SK-N-SH (cell line): ENCODE data around the gene TACR3. TPM values are rescaled to one million over a fixed set of nuclear protein-coding genes. Genes with fewer than 3 reads are reported as not detected.
"Not testable (repeated sequence)": the region's sequence is repeated elsewhere in the genome, so short reads cannot be mapped to it uniquely, and the experiment has no call there.

Experiments
- CTCF ChIA-PET: fragments of 300-600, 350-600 bp; formaldehyde crosslinking; extraction: SDS; loops from one replicate; lab custom pipeline; 2021; lab: Yijun Ruan, JAX
- POLR2A ChIA-PET: fragments of 350-600 bp; sonication (Branson Sonifier 250); formaldehyde crosslinking; extraction: SDS; loops from one replicate; lab custom pipeline; 2020; ENCODE audit warnings: antibody characterized with exemption, inconsistent platforms; lab: Yijun Ruan, JAX
- DNase-seq: peaks from one replicate; pipeline ENCODE4 v3.0.0; 2012
- H2AFZ ChIP-seq: fragments of 200-600 bp; sonication (generic); 2 replicates; pipeline ENCODE4 v1.8.1; 2016; ENCODE audit warnings: antibody characterized with exemption, mild to moderate bottlenecking, low read depth
- H3F3A ChIP-seq: fragments of 200-600 bp; sonication (generic); replicated peaks from 2 replicates; pipeline ENCODE3; 2016; ENCODE audit warnings: antibody characterized with exemption, mild to moderate bottlenecking; ENCODE audit not compliant: insufficient read depth
- H3K27ac ChIP-seq, 2 experiments: fragments of 200-500 bp in 1 of 2; fragments of 200-600 bp in 1 of 2; sonication (Bioruptor generic) in 1 of 2; sonication (generic), shearing (Covaris generic) in 1 of 2; 2 replicates each; pipeline versions ENCODE4 v1.5.1 to v1.6.1; 2014 to 2016; ENCODE audit warnings: low read depth in 2 of 2, inconsistent platforms in 1 of 2, low read length in 1 of 2, mild to moderate bottlenecking in 1 of 2, mixed read lengths in 1 of 2
- H3K27me3 ChIP-seq: fragments of 200-600 bp; sonication (generic), shearing (Covaris generic); 2 replicates; pipeline ENCODE4 v1.6.1; 2016; ENCODE audit warnings: mixed run types; ENCODE audit not compliant: insufficient read depth
- H3K36me3 ChIP-seq, 2 experiments: fragments of 200-500 bp in 1 of 2; fragments of 200-600 bp in 1 of 2; sonication (Bioruptor generic) in 1 of 2; sonication (generic) in 1 of 2; replicated peaks in 1 of 2; 2 replicates each; pipeline versions ENCODE3 to v1.5.1; 2014 to 2016; ENCODE audit warnings: low read length in 1 of 2, mild to moderate bottlenecking in 1 of 2; ENCODE audit not compliant: insufficient read depth in 2 of 2, control insufficient read depth in 1 of 2
- H3K4me1 ChIP-seq, 2 experiments: fragments of 200-500 bp in 1 of 2; fragments of 200-600 bp in 1 of 2; sonication (Bioruptor generic) in 1 of 2; sonication (generic), shearing (Covaris generic) in 1 of 2; 2 replicates each; pipeline versions ENCODE4 v1.5.1 to v1.6.1; 2014 to 2016; ENCODE audit warnings: low read depth in 1 of 2, low read length in 1 of 2, mixed run types in 1 of 2; ENCODE audit not compliant: insufficient read depth in 2 of 2, control insufficient read depth in 1 of 2
- H3K4me2 ChIP-seq: fragments of 200-600 bp; sonication (generic), shearing (Covaris generic); 2 replicates; pipeline ENCODE4 v1.6.1; 2017; ENCODE audit warnings: mixed run types
- H3K4me3 ChIP-seq, 2 experiments: fragments of 200-500 bp in 1 of 2; fragments of 200-600 bp in 1 of 2; sonication (Bioruptor generic) in 1 of 2; sonication (generic), shearing (Covaris generic) in 1 of 2; 2 replicates each; pipeline versions ENCODE4 v1.5.1 to v1.8.1; 2014 to 2016; ENCODE audit warnings: low read depth in 2 of 2, inconsistent platforms in 1 of 2, low read length in 1 of 2, mild to moderate bottlenecking in 1 of 2, mixed read lengths in 1 of 2, moderate library complexity in 1 of 2
- H3K79me2 ChIP-seq: fragments of 200-600 bp; sonication (generic); 2 replicates; pipeline ENCODE4 v1.8.1; 2017; ENCODE audit warnings: mild to moderate bottlenecking; ENCODE audit not compliant: insufficient read depth
- H3K9ac ChIP-seq: fragments of 200-600 bp; sonication (generic); 2 replicates; pipeline ENCODE4 v1.6.1; 2017; ENCODE audit warnings: mixed run types
- H3K9me2 ChIP-seq: fragments of 200-600 bp; sonication (generic); 2 replicates; pipeline ENCODE4 v1.6.1; 2017; ENCODE audit warnings: mixed run types
- H3K9me3 ChIP-seq: fragments of 200-600 bp; sonication (generic); 2 replicates; pipeline ENCODE4 v1.6.1; 2017; ENCODE audit warnings: mixed run types, mild to moderate bottlenecking, moderate library complexity
- H4K20me1 ChIP-seq: fragments of 200-600 bp; sonication (generic); 2 replicates; pipeline ENCODE4 v1.6.1; 2017; ENCODE audit warnings: mild to moderate bottlenecking, mixed run types; ENCODE audit not compliant: insufficient read depth
- CHD2 ChIP-seq: fragments of 150-350 bp; IDR thresholded peaks from 2 replicates; pipeline ENCODE4 v1.6.1; 2018; ENCODE audit warnings: low read length; ENCODE audit not compliant: partially characterized antibody
- FOXJ3 ChIP-seq: sonication (generic); formaldehyde crosslinking; IDR thresholded peaks from 2 replicates; pipeline ENCODE4 v1.5.1; 2020; ENCODE audit warnings: mild to moderate bottlenecking, missing genetic modification reagents
- GATA2 ChIP-seq: sonication (generic); formaldehyde crosslinking; IDR thresholded peaks from 2 replicates; pipeline ENCODE4 v1.5.0; 2020; ENCODE audit warnings: mild to moderate bottlenecking, missing genetic modification reagents
- JUND ChIP-seq: IDR thresholded peaks from 2 replicates; pipeline ENCODE4 v1.4.0; 2012
- PBX3 ChIP-seq: IDR thresholded peaks from 2 replicates; pipeline ENCODE4; 2012
- POLR2AphosphoS5 ChIP-seq: IDR thresholded peaks from 2 replicates; pipeline ENCODE4 v1.6.1; 2012; ENCODE audit warnings: low read depth, low read length
- RAD21 ChIP-seq: IDR thresholded peaks from 2 replicates; pipeline ENCODE4 v1.6.1; 2012; ENCODE audit warnings: mild to moderate bottlenecking, low read length
- RCOR1 ChIP-seq: fragments of 150-350 bp; IDR thresholded peaks from 2 replicates; pipeline ENCODE4 v1.6.1; 2017; ENCODE audit warnings: antibody characterized with exemption, low read length
- RFX5 ChIP-seq: IDR thresholded peaks from 2 replicates; pipeline ENCODE4 v1.6.1; 2012; ENCODE audit warnings: mild to moderate bottlenecking, improper control_type of control experiment, low read length
- SIN3A ChIP-seq: IDR thresholded peaks from 2 replicates; pipeline ENCODE4 v1.6.1; 2012; ENCODE audit warnings: low read depth, mild to moderate bottlenecking, low read length, moderate library complexity, borderline replicate concordance
- SMC3 ChIP-seq: IDR thresholded peaks from 2 replicates; pipeline ENCODE4 v1.6.1; 2012; ENCODE audit warnings: low read depth, low read length, improper control_type of control experiment
- TAF1 ChIP-seq: IDR thresholded peaks from 2 replicates; pipeline ENCODE4 v1.6.1; 2012; ENCODE audit warnings: low read depth, mild to moderate bottlenecking, low read length, moderate library complexity, borderline replicate concordance
- TEAD4 ChIP-seq: IDR thresholded peaks from 2 replicates; pipeline ENCODE4 v1.4.0; 2012; ENCODE audit warnings: mild to moderate bottlenecking, borderline replicate concordance; ENCODE audit not compliant: insufficient read depth
- WGBS: methylation state at CpG from one replicate; pipeline ENCODE4 v1.1.6; 2017; ENCODE audit warnings: low lambda C conversion rate; 5-methylcytosine and 5-hydroxymethylcytosine counted together
- polyA plus RNA-seq, 3 experiments: library from polyadenylated mRNA; depleted of rRNA; stranded (reverse); fragments of >200 nt; gene quantifications; 2 replicates each; pipeline ENCODE4 v1.2.3, GENCODE V29; 2012
- TF ChIP-seq, protein P1 (sequence below): fragments of 150-350 bp; IDR thresholded peaks from 2 replicates; pipeline ENCODE4 v1.6.1; 2017; ENCODE audit warnings: antibody characterized with exemption, low read length, low read depth, borderline replicate concordance
- TF ChIP-seq, protein P2 (sequence below): IDR thresholded peaks from 2 replicates; pipeline ENCODE4 v1.4.0; 2012; ENCODE audit warnings: low read depth, borderline replicate concordance
- TF ChIP-seq, protein P3 (sequence below): fragments of 150-350 bp; IDR thresholded peaks from 2 replicates; pipeline ENCODE4 v1.6.1; 2016; ENCODE audit warnings: mild to moderate bottlenecking, low read depth, low read length

TACR3 gene
- polyA plus RNA-seq, 1 of the 3 experiments (the other 2 are of a cell fraction) = not detected

- Histone ChIP-seq H3F3A (no peaks in the 10 kb centered on the region), H3K27ac (no peak overlapping the region), H3K36me3 (no peaks in the 10 kb centered on the region), H3K9me2 (no peaks in the 10 kb centered on the region), H3K4me1 (no peaks in the 10 kb centered on the region), H3K9me3 (no peaks in the 10 kb centered on the region), H3K27me3 (no peaks in the 10 kb centered on the region), H3K4me2 (no peak overlapping the region), H2AFZ (no peak overlapping the region), H3K4me3 (no peak overlapping the region), H4K20me1 (no peaks in the 10 kb centered on the region), H3K79me2 (no peaks in the 10 kb centered on the region), H3K9ac (no peak overlapping the region)
- ChIA-PET POLR2A (no interaction called here), CTCF (no interaction called here)
- DNase-seq = no peak
- TF ChIP-seq GATA2 (CRISPR knock-in tag) (no peak), SIN3A (no peak), FOXJ3 (no peak), POLR2AphosphoS5 (no peak), PBX3 (no peak), JUND (no peak), CHD2 (no peak), TAF1 (no peak)
- TF ChIP-seq, protein P1, sequence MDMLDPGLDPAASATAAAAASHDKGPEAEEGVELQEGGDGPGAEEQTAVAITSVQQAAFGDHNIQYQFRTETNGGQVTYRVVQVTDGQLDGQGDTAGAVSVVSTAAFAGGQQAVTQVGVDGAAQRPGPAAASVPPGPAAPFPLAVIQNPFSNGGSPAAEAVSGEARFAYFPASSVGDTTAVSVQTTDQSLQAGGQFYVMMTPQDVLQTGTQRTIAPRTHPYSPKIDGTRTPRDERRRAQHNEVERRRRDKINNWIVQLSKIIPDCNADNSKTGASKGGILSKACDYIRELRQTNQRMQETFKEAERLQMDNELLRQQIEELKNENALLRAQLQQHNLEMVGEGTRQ = no peak
- TF ChIP-seq, protein P2, sequence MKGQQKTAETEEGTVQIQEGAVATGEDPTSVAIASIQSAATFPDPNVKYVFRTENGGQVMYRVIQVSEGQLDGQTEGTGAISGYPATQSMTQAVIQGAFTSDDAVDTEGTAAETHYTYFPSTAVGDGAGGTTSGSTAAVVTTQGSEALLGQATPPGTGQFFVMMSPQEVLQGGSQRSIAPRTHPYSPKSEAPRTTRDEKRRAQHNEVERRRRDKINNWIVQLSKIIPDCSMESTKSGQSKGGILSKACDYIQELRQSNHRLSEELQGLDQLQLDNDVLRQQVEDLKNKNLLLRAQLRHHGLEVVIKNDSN = no peak
- 0% methylated on average over 3 of the region's 3 CpGs for WGBS
Observed at GRCh38 chr4:103591841-103592240, 127.9 kb downstream of the TACR3 start.

- Histone ChIP-seq H3K9me2 (no peaks in the 10 kb centered on the region), H4K20me1 (no peaks in the 10 kb centered on the region), H3K4me3 (no peak overlapping the region), H3K27ac (no peak overlapping the region), H2AFZ (no peak overlapping the region), H3K4me1 (no peaks in the 10 kb centered on the region), H3K4me2 (no peak overlapping the region), H3K79me2 (no peaks in the 10 kb centered on the region), H3K9ac (no peak overlapping the region), H3F3A (no peaks in the 10 kb centered on the region)
- WGBS = 23% methylated on average over 4 of the region's 4 CpGs
- ChIA-PET CTCF (no interaction called here), POLR2A (no interaction called here)
- DNase-seq = no peak
- TF ChIP-seq GATA2 (CRISPR knock-in tag) = no peak
- no peak for TF ChIP-seq RAD21
- TF ChIP-seq SMC3 = no peak
- no peak for TF ChIP-seq RFX5
- TF ChIP-seq, protein P3, sequence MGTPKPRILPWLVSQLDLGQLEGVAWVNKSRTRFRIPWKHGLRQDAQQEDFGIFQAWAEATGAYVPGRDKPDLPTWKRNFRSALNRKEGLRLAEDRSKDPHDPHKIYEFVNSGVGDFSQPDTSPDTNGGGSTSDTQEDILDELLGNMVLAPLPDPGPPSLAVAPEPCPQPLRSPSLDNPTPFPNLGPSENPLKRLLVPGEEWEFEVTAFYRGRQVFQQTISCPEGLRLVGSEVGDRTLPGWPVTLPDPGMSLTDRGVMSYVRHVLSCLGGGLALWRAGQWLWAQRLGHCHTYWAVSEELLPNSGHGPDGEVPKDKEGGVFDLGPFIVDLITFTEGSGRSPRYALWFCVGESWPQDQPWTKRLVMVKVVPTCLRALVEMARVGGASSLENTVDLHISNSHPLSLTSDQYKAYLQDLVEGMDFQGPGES = no peak
- TF ChIP-seq TEAD4 = no peak
- TF ChIP-seq RCOR1 = no peak
- TF ChIP-seq, all 33 proteins: peak for 0
- no peaks in the 10 kb centered on the region for H3K27me3 ChIP-seq
- H3K9me3 ChIP-seq = no peaks in the 10 kb centered on the region
- no peaks in the 10 kb centered on the region for H3K36me3 ChIP-seq
Observed at GRCh38 chr4:103567591-103567990, 152.2 kb downstream of the TACR3 start.

DNA sequence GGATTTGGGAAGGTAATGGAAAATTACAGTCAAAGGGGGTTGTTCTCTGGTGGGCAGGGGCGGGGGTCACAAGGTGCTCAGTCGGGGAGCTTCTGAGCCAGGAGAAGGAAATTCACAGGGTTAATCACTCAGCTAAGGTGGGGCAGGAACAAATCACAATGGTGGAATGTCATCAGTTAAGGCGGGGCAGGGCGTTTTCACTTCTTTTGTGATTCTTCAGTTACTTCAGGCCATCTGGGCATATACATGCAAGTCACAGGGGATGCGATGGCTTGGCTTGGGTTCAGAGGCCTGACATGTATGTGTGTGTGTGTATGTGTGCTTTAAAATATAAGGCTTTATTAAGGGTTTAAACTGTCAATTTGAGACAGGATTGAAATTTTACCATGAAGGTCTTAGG, 160.6 kb downstream of the TACR3 start:
- DNase-seq, H3K27me3 ChIP-seq, H3K4me2 ChIP-seq, H3K36me3 ChIP-seq, H3K27ac ChIP-seq, H3K79me2 ChIP-seq, POLR2A ChIA-PET, H3K4me1 ChIP-seq, H3K9me2 ChIP-seq, CTCF ChIA-PET, H3K4me3 ChIP-seq, H2AFZ ChIP-seq, H3F3A ChIP-seq, H4K20me1 ChIP-seq, H3K9ac ChIP-seq, H3K9me3 ChIP-seq: not testable (repeated sequence)
- 7% methylated on average over 3 of the region's 5 CpGs for WGBS
